K562 (cell line): ENCODE results near the gene KIAA0825. TPM values are rescaled to one million over a fixed set of nuclear protein-coding genes. Genes with fewer than 3 reads are reported as not detected.
A peak's percentile ranks its signal among the peaks of the same experiment; 100 is the strongest.

Experiments used
- ATAC-seq: fragments of 200-7000 bp; cut with Tn5 transposase; 3 replicates; pipeline ENCODE4 v1.9.1; 2020; ENCODE audit warnings: moderate library complexity
- BruUV-seq: library from RNA; stranded (reverse); fragments of 400-500 nt; replicated peaks from 2 replicates; lab custom pipeline; 2021; lab: Mats Ljungman, UMichigan
- CTCF ChIA-PET: fragments of 300-600 bp; formaldehyde crosslinking; extraction: SDS; loops from one replicate; lab custom pipeline; 2021; ENCODE audit warnings: low intra/inter-chr PET ratio; lab: Yijun Ruan, JAX
- POLR2A ChIA-PET: fragments of 300-600, 350-650 bp; sonication (Branson Sonifier 250); formaldehyde crosslinking; extraction: SDS; loops from one replicate; lab custom pipeline; 2021; ENCODE audit warnings: antibody characterized with exemption, inconsistent platforms; lab: Yijun Ruan, JAX
- DNase-seq, 4 experiments: peaks; one replicate each; pipeline versions ENCODE4 v3.0.0 to v3.0.0-alpha.2; 2011 to 2018; ENCODE audit warnings: low spot score in 3 of 4, mixed read lengths in 3 of 4; ENCODE audit errors: extremely low read depth in 1 of 4
- FAIRE-seq: peaks from 2 replicates; lab custom pipeline; 2011; peaks lifted over from hg19 to GRCh38; lab: Jason Lieb, UNC
- H2AFZ ChIP-seq: 2 replicates; pipeline ENCODE4 v1.6.0; 2011; ENCODE audit warnings: low read depth, low read length, control low read depth, inconsistent platforms
- H3K27ac ChIP-seq: fragments of 200-600 bp; 3 replicates; pipeline ENCODE4 v1.8.0; 2011; ENCODE audit warnings: low read depth, mild to moderate bottlenecking, control low read depth, inconsistent platforms, low read length, moderate library complexity, mixed read lengths; ENCODE audit errors: extremely low read depth
- H3K27me3 ChIP-seq, 2 experiments: fragments of 300-600 bp in 1 of 2; 2 replicates in 1 of 2; 3 replicates in 1 of 2; pipeline versions ENCODE4 v1.6.0 to v1.8.0; 2011; ENCODE audit warnings: inconsistent platforms in 2 of 2, low read length in 2 of 2, mild to moderate bottlenecking in 1 of 2, mixed read lengths in 1 of 2, moderate library complexity in 1 of 2; ENCODE audit not compliant: control insufficient read depth in 2 of 2, insufficient read depth in 2 of 2
- H3K36me3 ChIP-seq: fragments of 300-600 bp; 3 replicates; pipeline ENCODE4 v1.8.0; 2011; ENCODE audit warnings: mild to moderate bottlenecking, low read length, inconsistent platforms; ENCODE audit not compliant: control insufficient read depth, insufficient read depth
- H3K4me1 ChIP-seq, 2 experiments: fragments of 200-600 bp in 1 of 2; replicated peaks in 1 of 2; 2 replicates in 1 of 2; 3 replicates in 1 of 2; pipeline versions ENCODE4 v1.5.1 to v1.8.0; 2011; ENCODE audit warnings: inconsistent platforms in 2 of 2, low read length in 2 of 2, mild to moderate bottlenecking in 1 of 2, mixed read lengths in 1 of 2, moderate library complexity in 1 of 2; ENCODE audit not compliant: control insufficient read depth in 2 of 2, insufficient read depth in 2 of 2
- H3K4me2 ChIP-seq: 2 replicates; pipeline ENCODE4 v1.6.1; 2011; ENCODE audit warnings: low read length, control low read depth, inconsistent platforms, mixed read lengths; ENCODE audit not compliant: insufficient read depth
- H3K4me3 ChIP-seq: fragments of 200-600 bp; sonication (generic), shearing (Covaris generic); 2 replicates; pipeline ENCODE4 v1.5.1; 2016; ENCODE audit warnings: control low read depth, inconsistent platforms
- H3K79me2 ChIP-seq: fragments of 200-600 bp; 3 replicates; pipeline ENCODE4 v1.8.0; 2011; ENCODE audit warnings: low read length, inconsistent platforms; ENCODE audit not compliant: control insufficient read depth, insufficient read depth
- H3K9ac ChIP-seq, 2 experiments: 2 replicates each; pipeline versions ENCODE4 v1.6.0 to v1.6.1; 2011; ENCODE audit warnings: low read depth in 2 of 2, low read length in 2 of 2, control low read depth in 1 of 2, inconsistent platforms in 1 of 2, mild to moderate bottlenecking in 1 of 2, mixed read lengths in 1 of 2; ENCODE audit not compliant: insufficient read depth in 1 of 2
- H3K9me1 ChIP-seq: one replicate; pipeline ENCODE4 v1.6.0; 2011; ENCODE audit warnings: inconsistent platforms, mild to moderate bottlenecking, low read length, moderate library complexity; ENCODE audit not compliant: control insufficient read depth, insufficient read depth
- H3K9me3 ChIP-seq: replicated peaks from 2 replicates; pipeline ENCODE4 v1.5.1; 2011; ENCODE audit warnings: low read depth, low read length, inconsistent platforms; ENCODE audit not compliant: control insufficient read depth, insufficient read depth
- H4K20me1 ChIP-seq: replicated peaks from 2 replicates; pipeline ENCODE4 v1.6.1; 2011; ENCODE audit warnings: low read length, inconsistent platforms, mixed read lengths; ENCODE audit not compliant: control insufficient read depth, insufficient read depth
- ATF6 ChIP-seq: sonication (generic); formaldehyde crosslinking; IDR thresholded peaks from 2 replicates; pipeline ENCODE4 v1.4.0; 2020; ENCODE audit warnings: mild to moderate bottlenecking, missing genetic modification reagents
- CEBPB ChIP-seq: fragments of 450-650 bp; IDR thresholded peaks from 2 replicates; pipeline ENCODE4 v1.6.1; 2016; ENCODE audit warnings: missing genetic modification characterization, missing compliant biosample characterization
- ELF1 ChIP-seq: fragments of 200-800 bp; sonication (Bioruptor generic); IDR thresholded peaks from 2 replicates; pipeline ENCODE4 v1.6.1; 2016; ENCODE audit warnings: missing genetic modification characterization, missing compliant biosample characterization
- FOXM1 ChIP-seq, 2 experiments: fragments of 450-650 bp in 1 of 2; sonication (generic) in 1 of 2; formaldehyde crosslinking in 1 of 2; IDR thresholded peaks; 2 replicates each; pipeline versions ENCODE4 v1.6.1 to v1.9.0; 2017 to 2022; ENCODE audit warnings: low read depth in 2 of 2, mild to moderate bottlenecking in 2 of 2, missing genetic modification reagents in 1 of 2, moderate library complexity in 1 of 2
- KHSRP ChIP-seq: fragments of 450-650 bp; IDR thresholded peaks from 2 replicates; pipeline ENCODE4 v1.6.1; 2017
- NFIC ChIP-seq: fragments of 450-650 bp; IDR thresholded peaks from 2 replicates; pipeline ENCODE4 v1.6.1; 2017; ENCODE audit warnings: mild to moderate bottlenecking, inconsistent platforms
- NFIX ChIP-seq: fragments of 250-450 bp; sonication (Bioruptor Pico); IDR thresholded peaks from 2 replicates; pipeline ENCODE4 v1.4.0; 2020; ENCODE audit warnings: low read depth, mild to moderate bottlenecking, moderate library complexity
- TFAM ChIP-seq: fragments of 250-450 bp; sonication (Bioruptor Pico); conservative IDR thresholded peaks from 2 replicates; pipeline ENCODE4 v1.5.0; 2021; ENCODE audit warnings: mild to moderate bottlenecking, moderate library complexity
- WGBS: fragments of 100-300 bp; shearing (Covaris generic); methylation state at CpG from one replicate; pipeline ENCODE4 v1.1.6; 2016; ENCODE audit warnings: low coverage, mixed read lengths; ENCODE audit not compliant: insufficient coverage; ENCODE audit errors: missing lambda C conversion rate; 5-methylcytosine and 5-hydroxymethylcytosine counted together
- in situ Hi-C: fragments of 300-500 bp; cut with MboI; formaldehyde crosslinking; loops from 4 replicates; pipeline ENCODE4 v1.15.0; 2018; ENCODE audit warnings: inconsistent platforms, mixed read lengths
- intact Hi-C: fragments of 100-400 bp; cut with micrococcal nuclease; formaldehyde crosslinking; loops from 2 replicates; pipeline ENCODE4 v1.14.2; 2022
- polyA plus RNA-seq, 8 experiments: library from polyadenylated mRNA; depleted of rRNA in 4 of 8; stranded (reverse) in 5 of 8; unstranded in 3 of 8; fragments of >200 nt; fragmentation: Nextera tagmentation in 2 of 8; fragmentation: Illumina TruSeq in 1 of 8; extraction: Ambion mirVana in 2 of 8; extraction: Trizol in 1 of 8; gene quantifications; 2 replicates each; pipeline versions ENCODE4 v1.2.1 to v1.2.3, GENCODE V29; 2011 to 2014; ENCODE audit warnings: inconsistent platforms in 1 of 8, missing spikeins in 1 of 8
- total RNA-seq, 7 experiments: library from RNA; depleted of rRNA in 6 of 7; stranded (reverse); fragments of >200 nt in 6 of 7; fragmentation: Illumina TruSeq in 2 of 7; extraction: Trizol in 2 of 7; gene quantifications; 2 replicates each; pipeline versions ENCODE4 v1.2.1 to v1.2.3, GENCODE V29; 2011 to 2021; ENCODE audit warnings: low replicate concordance in 1 of 7
- TF ChIP-seq, protein P1 (sequence below): fragments of 450-650 bp; formaldehyde crosslinking; IDR thresholded peaks from 2 replicates; pipeline ENCODE4 v1.4.0; 2022; ENCODE audit warnings: missing genetic modification characterization

KIAA0825 gene
- total and polyA plus RNA-seq, 9 of the 15 experiments (the other 6 are each of a cell fraction or from before 2014, with no cell fraction given), result 0.05 to 0.36 (median 0.16) TPM; not detected in 1

- CTCF ChIA-PET, result no interaction called here
- no TSS peak for BruUV-seq
- WGBS, result 0% methylated on average over 3 of the region's 3 CpGs
- no peak overlapping the region for H3K4me3 ChIP-seq
- TF ChIP-seq TFAM, result no peak
- peak; percentile 61; the same call in 1 of the 2 replicates for TF ChIP-seq NFIX (CRISPR knock-in tag)
- no peak for TF ChIP-seq ATF6 (CRISPR knock-in tag)
- peak; percentile 63 for TF ChIP-seq NFIC
- TF ChIP-seq, all 486 proteins: peak for 2
- Histone ChIP-seq H3K4me1 (no peaks in the 10 kb centered on the region), H4K20me1 (no peaks in the 10 kb centered on the region), H3K79me2 (no peaks in the 10 kb centered on the region), H3K27me3 (no peaks in the 10 kb centered on the region), H3K9ac (no peak overlapping the region), H3K4me2 (no peak overlapping the region), H3K27ac (no peak overlapping the region), H3K9me3 (no peaks in the 10 kb centered on the region), H3K9me1 (no peaks in the 10 kb centered on the region), H2AFZ (no peak overlapping the region), H3K36me3 (no peaks in the 10 kb centered on the region)
- POLR2A ChIA-PET, result no interaction called here
- DNase-seq (no peak), FAIRE-seq (no peak), ATAC-seq (no peak)
- intact Hi-C loops, result no loop called here
- in situ Hi-C loops, result no loop called here
Observed at GRCh38 chr5:94313188-94313587, 305.2 kb downstream of the KIAA0825 start.

- 0% methylated on average over 5 of the region's 5 CpGs for WGBS
- TF ChIP-seq KHSRP, result no peak
- TF ChIP-seq ELF1 (tag), result no peak
- TF ChIP-seq, protein P1, sequence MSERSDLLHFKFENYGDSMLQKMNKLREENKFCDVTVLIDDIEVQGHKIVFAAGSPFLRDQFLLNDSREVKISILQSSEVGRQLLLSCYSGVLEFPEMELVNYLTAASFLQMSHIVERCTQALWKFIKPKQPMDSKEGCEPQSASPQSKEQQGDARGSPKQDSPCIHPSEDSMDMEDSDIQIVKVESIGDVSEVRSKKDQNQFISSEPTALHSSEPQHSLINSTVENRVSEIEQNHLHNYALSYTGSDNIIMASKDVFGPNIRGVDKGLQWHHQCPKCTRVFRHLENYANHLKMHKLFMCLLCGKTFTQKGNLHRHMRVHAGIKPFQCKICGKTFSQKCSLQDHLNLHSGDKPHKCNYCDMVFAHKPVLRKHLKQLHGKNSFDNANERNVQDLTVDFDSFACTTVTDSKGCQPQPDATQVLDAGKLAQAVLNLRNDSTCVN, result no peak
- TF ChIP-seq CEBPB, result no peak
- TF ChIP-seq FOXM1 (IDR thresholded peaks at IDR 0.05; ENCODE audit: low read depth), result no peak
- TF ChIP-seq FOXM1 (CRISPR knock-in tag; IDR thresholded peaks at IDR 0.05; ENCODE audit: low read depth), result no peak
Observed at GRCh38 chr5:94312298-94312697, 306.1 kb downstream of the KIAA0825 start.

More at GRCh38 chr5:94312298-94312697, 306.1 kb downstream of the KIAA0825 start:
- in situ Hi-C loops (no loop called here), intact Hi-C loops (no loop called here)
- H2AFZ ChIP-seq, result no peak overlapping the region
- no peak overlapping the region for H3K4me3 ChIP-seq
- no peaks in the 10 kb centered on the region for H4K20me1 ChIP-seq
- CTCF ChIA-PET, result no interaction called here
- BruUV-seq, result no TSS peak
- H3K4me1 ChIP-seq, result no peaks in the 10 kb centered on the region
- POLR2A ChIA-PET, result no interaction called here
- no peaks in the 10 kb centered on the region for H3K36me3 ChIP-seq
- H3K9ac ChIP-seq, result no peak overlapping the region
- no peak for FAIRE-seq
- no peaks in the 10 kb centered on the region for H3K79me2 ChIP-seq
- H3K27me3 ChIP-seq, result no peaks in the 10 kb centered on the region
- DNase-seq, result no peak
- no peaks in the 10 kb centered on the region for H3K9me1 ChIP-seq
- no peak overlapping the region for H3K27ac ChIP-seq
- ATAC-seq, result no peak
- H3K9me3 ChIP-seq, result no peaks in the 10 kb centered on the region
- no peak overlapping the region for H3K4me2 ChIP-seq
